ENCODE data around the gene EFR3B.

- TF ChIP-seq, protein P1, sequence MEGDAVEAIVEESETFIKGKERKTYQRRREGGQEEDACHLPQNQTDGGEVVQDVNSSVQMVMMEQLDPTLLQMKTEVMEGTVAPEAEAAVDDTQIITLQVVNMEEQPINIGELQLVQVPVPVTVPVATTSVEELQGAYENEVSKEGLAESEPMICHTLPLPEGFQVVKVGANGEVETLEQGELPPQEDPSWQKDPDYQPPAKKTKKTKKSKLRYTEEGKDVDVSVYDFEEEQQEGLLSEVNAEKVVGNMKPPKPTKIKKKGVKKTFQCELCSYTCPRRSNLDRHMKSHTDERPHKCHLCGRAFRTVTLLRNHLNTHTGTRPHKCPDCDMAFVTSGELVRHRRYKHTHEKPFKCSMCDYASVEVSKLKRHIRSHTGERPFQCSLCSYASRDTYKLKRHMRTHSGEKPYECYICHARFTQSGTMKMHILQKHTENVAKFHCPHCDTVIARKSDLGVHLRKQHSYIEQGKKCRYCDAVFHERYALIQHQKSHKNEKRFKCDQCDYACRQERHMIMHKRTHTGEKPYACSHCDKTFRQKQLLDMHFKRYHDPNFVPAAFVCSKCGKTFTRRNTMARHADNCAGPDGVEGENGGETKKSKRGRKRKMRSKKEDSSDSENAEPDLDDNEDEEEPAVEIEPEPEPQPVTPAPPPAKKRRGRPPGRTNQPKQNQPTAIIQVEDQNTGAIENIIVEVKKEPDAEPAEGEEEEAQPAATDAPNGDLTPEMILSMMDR (IDR thresholded peaks at IDR 0.05; ENCODE audit: insufficient read depth, low read length, poor library complexity, severe bottlenecking): no peak
- TF ChIP-seq EZH2phosphoT487 (conservative IDR thresholded peaks at IDR 0.05; ENCODE audit: low read length): no peak
Observed at GRCh38 chr2:25091265-25091664, 49.4 kb downstream of the EFR3B start.
